Mucosa of rectum (tissue), 2 donors: ENCODE data around the gene NAALADL2.

Source experiments
- H3K27ac ChIP-seq, 2 donors: one replicate each; pipeline ENCODE4 v1.7.0; 2013; ENCODE audit warnings: inconsistent platforms in 2 of 2, low read depth in 2 of 2, low read length in 2 of 2
- H3K27me3 ChIP-seq, 2 donors: one replicate each; pipeline ENCODE4 v1.7.0; 2013; ENCODE audit warnings: low read length in 2 of 2; ENCODE audit not compliant: control insufficient read depth in 2 of 2, insufficient read depth in 2 of 2
- H3K36me3 ChIP-seq, 2 donors: one replicate each; pipeline ENCODE4 v1.7.0; 2013; ENCODE audit warnings: low read length in 2 of 2; ENCODE audit not compliant: control insufficient read depth in 2 of 2, insufficient read depth in 2 of 2
- H3K4me1 ChIP-seq, 2 donors: one replicate each; pipeline ENCODE4 v1.7.0; 2013; ENCODE audit warnings: low read length in 2 of 2, mild to moderate bottlenecking in 1 of 2; ENCODE audit not compliant: control insufficient read depth in 2 of 2, insufficient read depth in 2 of 2
- H3K4me3 ChIP-seq, 2 donors: one replicate each; pipeline ENCODE4 v1.7.0; 2013; ENCODE audit warnings: low read length in 2 of 2
- H3K9ac ChIP-seq, 2 donors: one replicate each; pipeline ENCODE4 v1.7.0; 2013; ENCODE audit warnings: low read length in 2 of 2, low read depth in 1 of 2, mild to moderate bottlenecking in 1 of 2
- H3K9me3 ChIP-seq, 2 donors: one replicate each; pipeline ENCODE4 v1.7.0; 2013; ENCODE audit warnings: low read length in 2 of 2; ENCODE audit not compliant: control insufficient read depth in 2 of 2
- donor health status: healthy.
- donor health status: Normal muscosa, but diverticular disease.

Gene NAALADL2

DNA sequence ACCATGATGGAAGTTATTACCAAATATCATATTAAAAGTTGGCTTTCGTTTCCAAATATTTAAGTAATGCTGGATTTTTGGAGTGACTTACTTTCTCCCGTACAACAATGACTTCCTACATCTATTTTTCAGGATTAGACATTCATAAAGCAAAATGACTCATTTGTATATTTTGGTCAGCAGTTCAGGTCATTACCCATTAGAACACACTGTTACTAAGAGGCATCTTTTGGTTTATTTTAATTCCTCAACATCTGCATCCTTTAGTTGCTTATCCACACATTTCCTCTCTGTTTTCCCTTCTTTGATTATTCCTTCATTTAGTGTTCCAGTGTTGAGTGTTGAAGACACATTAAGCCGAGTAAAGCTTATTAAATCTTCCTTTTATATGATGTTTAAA lies 348.2 kb downstream of the NAALADL2 start:
- H3K36me3 ChIP-seq: no peaks in the 10 kb centered on the region
- no peak overlapping the region for H3K27ac ChIP-seq
- no peaks in the 10 kb centered on the region for H3K27me3 ChIP-seq
- H3K9me3 ChIP-seq: no peaks in the 10 kb centered on the region
- H3K4me3 ChIP-seq: no peak overlapping the region
- no peak overlapping the region for H3K9ac ChIP-seq
- no peaks in the 10 kb centered on the region for H3K4me1 ChIP-seq

DNA sequence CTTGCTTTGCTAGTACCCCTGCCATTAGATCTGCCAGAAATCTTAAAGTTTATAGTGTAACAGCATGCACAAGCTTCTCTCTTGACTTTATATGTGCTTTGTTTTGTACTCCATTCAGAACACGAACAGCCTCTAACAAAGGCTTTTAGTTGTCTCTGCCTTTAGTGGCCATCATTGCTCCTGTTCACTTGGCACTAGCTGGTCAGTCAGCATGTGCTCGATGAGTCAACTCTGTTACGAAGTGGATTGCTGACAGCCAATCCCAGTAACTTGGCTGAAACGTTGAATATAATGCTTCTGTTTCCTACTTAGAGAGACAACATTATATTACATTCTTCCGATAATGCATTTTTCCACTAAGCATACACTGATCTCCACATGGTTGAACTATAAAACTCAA lies 349.2 kb downstream of the NAALADL2 start:
- no peak overlapping the region for H3K9ac ChIP-seq
- H3K36me3 ChIP-seq: no peaks in the 10 kb centered on the region
- no peaks in the 10 kb centered on the region for H3K27me3 ChIP-seq

GRCh38 chr3:175211466-175211865 lies 352.3 kb downstream of the NAALADL2 start:
- Histone ChIP-seq H3K4me3 (no peak overlapping the region), H3K9me3 (no peaks in the 10 kb centered on the region), H3K9ac (no peak overlapping the region)

More for the DNA sequence above, 349.2 kb downstream of the NAALADL2 start:
- H3K27ac ChIP-seq: no peak overlapping the region
- H3K9me3 ChIP-seq: no peaks in the 10 kb centered on the region
- no peak overlapping the region for H3K4me3 ChIP-seq
- H3K4me1 ChIP-seq: no peaks in the 10 kb centered on the region

DNA sequence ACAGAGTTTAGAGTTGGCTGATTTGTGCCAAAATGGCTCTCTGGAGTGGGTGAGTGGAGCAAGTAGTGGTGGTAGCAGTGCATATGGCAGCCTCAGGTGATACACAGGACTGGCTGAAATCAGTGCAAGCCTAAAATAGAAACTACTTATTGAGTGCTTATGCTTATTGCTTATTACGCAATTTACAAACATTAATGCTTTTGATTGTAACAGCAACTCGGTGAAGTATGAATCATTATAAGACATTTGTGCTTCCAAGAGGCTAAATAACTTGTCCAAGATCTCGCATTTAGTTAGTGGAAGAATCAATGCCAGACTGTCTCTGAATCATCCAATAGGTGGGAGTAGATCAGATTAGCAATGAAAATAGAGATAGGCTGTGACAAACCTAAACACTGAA lies 353.8 kb downstream of the NAALADL2 start:
- no peak overlapping the region for H3K27ac ChIP-seq
- no peaks in the 10 kb centered on the region for H3K27me3 ChIP-seq
- no peaks in the 10 kb centered on the region for H3K9me3 ChIP-seq
- no peaks in the 10 kb centered on the region for H3K36me3 ChIP-seq
- H3K4me1 ChIP-seq: no peaks in the 10 kb centered on the region
- no peak overlapping the region for H3K4me3 ChIP-seq
- no peak overlapping the region for H3K9ac ChIP-seq

More at GRCh38 chr3:175211466-175211865, 352.3 kb downstream of the NAALADL2 start:
- H3K4me1 ChIP-seq: no peaks in the 10 kb centered on the region
- no peaks in the 10 kb centered on the region for H3K27me3 ChIP-seq
- no peaks in the 10 kb centered on the region for H3K36me3 ChIP-seq
- H3K27ac ChIP-seq: no peak overlapping the region

DNA sequence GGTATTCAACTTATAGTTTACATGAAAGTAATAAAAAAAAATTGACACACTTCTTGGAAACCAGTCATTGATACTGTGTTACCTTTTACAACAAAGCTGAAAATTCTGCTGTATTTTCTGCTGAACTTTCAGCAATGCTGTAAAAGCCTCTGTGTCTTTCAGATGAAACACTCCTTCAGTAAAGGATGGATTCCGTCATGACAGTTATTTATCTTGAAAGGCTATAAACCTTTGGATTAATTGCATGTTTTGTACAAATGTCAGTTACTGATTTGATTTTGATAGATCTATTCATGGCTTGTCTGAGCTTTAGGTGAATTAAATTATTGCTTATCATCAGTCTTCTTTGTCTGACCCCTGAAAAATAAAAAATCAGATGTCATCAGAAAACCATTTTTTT lies 355.1 kb downstream of the NAALADL2 start:
- no peaks in the 10 kb centered on the region for H3K4me1 ChIP-seq
- no peaks in the 10 kb centered on the region for H3K27me3 ChIP-seq
- no peak overlapping the region for H3K27ac ChIP-seq
- no peaks in the 10 kb centered on the region for H3K36me3 ChIP-seq
- H3K9me3 ChIP-seq: no peaks in the 10 kb centered on the region
- H3K9ac ChIP-seq: no peak overlapping the region
- no peak overlapping the region for H3K4me3 ChIP-seq

DNA sequence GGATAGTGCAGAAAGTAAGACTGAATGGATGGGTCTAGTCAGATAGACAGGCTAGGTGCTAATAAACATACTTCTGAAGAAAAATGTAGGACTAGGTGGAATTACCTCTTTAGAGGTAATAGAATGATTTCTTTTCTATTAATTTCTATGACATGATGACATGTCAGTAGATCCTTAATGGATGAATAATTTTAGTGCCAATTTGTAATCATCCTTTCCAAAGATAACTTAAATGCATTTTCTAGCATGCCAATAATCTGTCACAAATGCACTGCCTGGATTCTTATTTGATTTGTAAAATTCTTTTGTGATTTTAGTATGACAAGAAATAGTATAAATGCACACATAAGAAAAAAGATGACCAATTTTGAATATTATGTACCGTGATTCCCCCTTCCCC lies 356.7 kb downstream of the NAALADL2 start:
- no peak overlapping the region for H3K4me3 ChIP-seq
- H3K4me1 ChIP-seq: no peaks in the 10 kb centered on the region
- H3K9me3 ChIP-seq: no peaks in the 10 kb centered on the region
- no peaks in the 10 kb centered on the region for H3K36me3 ChIP-seq
- H3K27me3 ChIP-seq: no peaks in the 10 kb centered on the region
- no peak overlapping the region for H3K9ac ChIP-seq
- H3K27ac ChIP-seq: no peak overlapping the region

GRCh38 chr3:175222356-175222755 lies 363.2 kb downstream of the NAALADL2 start:
- H3K4me3 ChIP-seq: no peak overlapping the region
- H3K4me1 ChIP-seq: no peaks in the 10 kb centered on the region
- H3K36me3 ChIP-seq: no peaks in the 10 kb centered on the region
- no peaks in the 10 kb centered on the region for H3K27me3 ChIP-seq
- H3K27ac ChIP-seq: no peak overlapping the region
- no peaks in the 10 kb centered on the region for H3K9me3 ChIP-seq
- H3K9ac ChIP-seq: no peak overlapping the region

- H3K9ac ChIP-seq: no peak overlapping the region
- H3K36me3 ChIP-seq: no peaks in the 10 kb centered on the region
- no peaks in the 10 kb centered on the region for H3K27me3 ChIP-seq
- no peak overlapping the region for H3K27ac ChIP-seq
- H3K4me3 ChIP-seq: no peak overlapping the region
- H3K4me1 ChIP-seq: no peaks in the 10 kb centered on the region
- H3K9me3 ChIP-seq: no peaks in the 10 kb centered on the region
Observed at GRCh38 chr3:175224051-175224450, 364.9 kb downstream of the NAALADL2 start.

- H3K9me3 ChIP-seq: no peaks in the 10 kb centered on the region
- no peak overlapping the region for H3K27ac ChIP-seq
- H3K9ac ChIP-seq: no peak overlapping the region
- no peaks in the 10 kb centered on the region for H3K36me3 ChIP-seq
- H3K4me1 ChIP-seq: no peaks in the 10 kb centered on the region
- no peaks in the 10 kb centered on the region for H3K27me3 ChIP-seq
- no peak overlapping the region for H3K4me3 ChIP-seq
Observed at GRCh38 chr3:175226444-175226843, 367.3 kb downstream of the NAALADL2 start.

GRCh38 chr3:175227126-175227525 lies 368.0 kb downstream of the NAALADL2 start:
- Histone ChIP-seq H3K4me1 (no peaks in the 10 kb centered on the region), H3K9ac (no peak overlapping the region), H3K27me3 (no peaks in the 10 kb centered on the region), H3K9me3 (no peaks in the 10 kb centered on the region), H3K27ac (no peak overlapping the region), H3K4me3 (no peak overlapping the region), H3K36me3 (no peaks in the 10 kb centered on the region)
